ENCODE results near the gene SPATA32. TPM values are rescaled to one million over a fixed set of nuclear protein-coding genes. Genes with fewer than 3 reads are reported as not detected.

Gene SPATA32
- total RNA-seq, 1 donor, result not detected

DNA sequence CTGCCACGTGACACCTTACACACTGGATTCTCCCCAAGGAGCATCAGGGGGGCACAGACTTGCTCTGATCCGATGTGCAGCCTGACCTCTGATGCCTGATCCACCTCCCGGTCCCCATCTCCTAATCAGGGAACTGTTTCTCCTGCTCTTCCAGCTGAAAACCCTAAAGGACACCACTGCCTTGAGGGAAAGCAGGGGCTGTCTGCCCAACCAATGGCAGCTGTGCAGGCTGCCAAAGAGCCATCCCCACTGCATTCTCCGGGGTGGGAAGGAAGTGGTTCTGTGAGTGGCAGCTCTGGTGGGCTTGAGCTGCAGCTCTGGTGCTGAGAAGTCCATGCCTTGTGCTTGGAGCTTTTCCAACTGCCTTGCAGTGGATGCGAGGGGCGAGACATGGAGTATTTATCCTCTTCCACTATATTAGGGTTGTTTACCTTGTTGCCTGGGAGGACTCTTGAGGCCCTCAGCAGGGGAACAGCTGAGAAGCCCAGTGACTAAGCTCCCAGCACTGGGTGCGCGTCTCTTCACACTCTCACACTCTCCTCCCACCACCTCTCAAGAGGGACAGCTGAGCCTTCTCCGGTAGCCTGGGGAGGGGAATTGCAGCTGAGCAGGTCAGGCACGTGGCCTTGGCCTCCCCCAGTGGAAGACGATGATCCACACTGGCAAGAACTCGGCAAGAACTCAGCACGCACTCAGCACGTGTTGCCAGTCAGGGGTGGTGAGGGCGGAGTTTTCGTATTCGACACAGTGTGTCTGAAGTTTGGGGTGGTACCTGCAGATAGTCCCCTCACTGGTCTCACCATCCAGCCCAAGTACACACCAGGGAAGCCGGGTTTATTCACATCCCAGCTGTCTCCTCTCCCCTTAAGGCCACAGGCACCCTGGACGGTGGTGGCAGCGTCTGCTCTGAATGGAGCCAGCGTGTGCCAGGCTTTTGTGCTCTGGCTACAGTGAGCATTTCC, 21.1 kb upstream of the SPATA32 start:
- H3K4me2 ChIP-seq (ENCODE audit: insufficient read depth, low read length), result no peak overlapping the region
- peaks cover 80% of the 10 kb centered on the region for H3K36me3 ChIP-seq (ENCODE audit: insufficient read depth, low read length)
- H2AFZ ChIP-seq (ENCODE audit: low read length), result no peak overlapping the region

DNA sequence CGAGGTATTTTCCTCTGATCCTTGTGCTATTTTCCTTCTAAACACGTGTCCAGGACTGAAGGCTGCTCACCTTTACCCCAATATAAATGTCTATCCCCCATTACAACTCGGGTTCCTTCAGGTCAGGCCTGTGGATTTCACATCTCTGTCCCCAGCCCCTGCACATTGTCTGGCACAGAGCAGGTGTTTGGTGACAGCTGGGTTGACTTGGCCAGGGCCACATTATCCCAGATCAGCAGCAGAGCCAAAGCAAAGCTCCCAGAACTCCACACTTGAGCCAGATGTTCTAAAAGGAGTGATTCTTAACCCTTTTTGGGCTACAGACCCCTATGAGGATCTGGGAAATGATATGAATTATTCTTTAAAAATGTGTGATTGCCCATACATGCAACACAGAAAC, 18.0 kb upstream of the SPATA32 start:
- Histone ChIP-seq H3K9me3 (ENCODE audit: low read depth, low read length) (no peaks in the 10 kb centered on the region), H3K4me3 (ENCODE audit: insufficient read depth, low read length) (no peak overlapping the region), H3K36me3 (ENCODE audit: insufficient read depth, low read length) (peaks cover 58% of the 10 kb centered on the region), H3K27ac (ENCODE audit: low read depth, low read length) (no peak overlapping the region), H3K79me2 (ENCODE audit: insufficient read depth, low read length) (peaks cover 3% of the 10 kb centered on the region), H3K4me1 (ENCODE audit: insufficient read depth, low read length) (peaks cover 13% of the 10 kb centered on the region), H2AFZ (ENCODE audit: low read length) (no peak overlapping the region), H3K4me2 (ENCODE audit: insufficient read depth, low read length) (no peak overlapping the region), H4K20me1 (ENCODE audit: insufficient read depth, low read length) (peaks cover 36% of the 10 kb centered on the region), H3K27me3 (ENCODE audit: insufficient read depth, low read length) (no peaks in the 10 kb centered on the region)
- TF ChIP-seq, protein P1, sequence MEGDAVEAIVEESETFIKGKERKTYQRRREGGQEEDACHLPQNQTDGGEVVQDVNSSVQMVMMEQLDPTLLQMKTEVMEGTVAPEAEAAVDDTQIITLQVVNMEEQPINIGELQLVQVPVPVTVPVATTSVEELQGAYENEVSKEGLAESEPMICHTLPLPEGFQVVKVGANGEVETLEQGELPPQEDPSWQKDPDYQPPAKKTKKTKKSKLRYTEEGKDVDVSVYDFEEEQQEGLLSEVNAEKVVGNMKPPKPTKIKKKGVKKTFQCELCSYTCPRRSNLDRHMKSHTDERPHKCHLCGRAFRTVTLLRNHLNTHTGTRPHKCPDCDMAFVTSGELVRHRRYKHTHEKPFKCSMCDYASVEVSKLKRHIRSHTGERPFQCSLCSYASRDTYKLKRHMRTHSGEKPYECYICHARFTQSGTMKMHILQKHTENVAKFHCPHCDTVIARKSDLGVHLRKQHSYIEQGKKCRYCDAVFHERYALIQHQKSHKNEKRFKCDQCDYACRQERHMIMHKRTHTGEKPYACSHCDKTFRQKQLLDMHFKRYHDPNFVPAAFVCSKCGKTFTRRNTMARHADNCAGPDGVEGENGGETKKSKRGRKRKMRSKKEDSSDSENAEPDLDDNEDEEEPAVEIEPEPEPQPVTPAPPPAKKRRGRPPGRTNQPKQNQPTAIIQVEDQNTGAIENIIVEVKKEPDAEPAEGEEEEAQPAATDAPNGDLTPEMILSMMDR (IDR thresholded peaks at IDR 0.05; ENCODE audit: extremely low read depth, low read depth, low read length), result no peak
- peak; percentile 43 for DNase-seq (ENCODE audit: insufficient read length, low spot score, missing footprints)

More for the DNA sequence above, 21.1 kb upstream of the SPATA32 start:
- no peaks in the 10 kb centered on the region for H3K27me3 ChIP-seq (ENCODE audit: insufficient read depth, low read length)
- H4K20me1 ChIP-seq (ENCODE audit: insufficient read depth, low read length), result peaks cover 34% of the 10 kb centered on the region
- TF ChIP-seq, protein P1 (IDR thresholded peaks at IDR 0.05; ENCODE audit: extremely low read depth, low read depth, low read length), result no peak
- peaks cover 6% of the 10 kb centered on the region for H3K4me1 ChIP-seq (ENCODE audit: insufficient read depth, low read length)
- DNase-seq (ENCODE audit: insufficient read length, low spot score, missing footprints), result peak; percentile 89
- H3K9me3 ChIP-seq (ENCODE audit: low read depth, low read length), result no peaks in the 10 kb centered on the region
- H3K4me3 ChIP-seq (ENCODE audit: insufficient read depth, low read length), result no peak overlapping the region
- peaks cover 7% of the 10 kb centered on the region for H3K79me2 ChIP-seq (ENCODE audit: insufficient read depth, low read length)
- H3K27ac ChIP-seq (ENCODE audit: low read depth, low read length), result peak overlapping the region; percentile 9

DNA sequence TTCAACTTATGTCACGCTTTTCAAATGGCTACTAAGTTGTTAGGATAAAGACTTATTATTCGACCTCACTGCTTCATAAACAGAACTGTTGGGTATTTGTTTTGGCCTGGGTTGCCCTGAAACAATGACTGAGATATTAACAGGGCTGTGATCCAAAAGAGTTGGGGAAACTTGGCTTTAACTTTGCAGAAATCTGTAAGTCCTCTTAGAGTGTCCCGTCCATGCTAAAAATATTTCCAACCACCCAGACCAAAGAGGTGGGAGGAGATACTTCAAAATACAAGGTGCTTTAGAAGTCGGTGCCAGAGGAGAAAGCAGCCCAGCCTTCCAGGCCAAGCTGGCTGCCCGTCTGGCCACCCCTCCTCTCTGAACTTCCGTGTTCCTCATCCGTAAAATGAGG, 16.1 kb upstream of the SPATA32 start:
- H2AFZ ChIP-seq (ENCODE audit: low read length), result no peak overlapping the region
- peak; percentile 83 for DNase-seq (ENCODE audit: insufficient read length, low spot score, missing footprints)
- H3K27ac ChIP-seq (ENCODE audit: low read depth, low read length), result peak overlapping the region; percentile 33
- H4K20me1 ChIP-seq (ENCODE audit: insufficient read depth, low read length), result peaks cover 49% of the 10 kb centered on the region
- H3K36me3 ChIP-seq (ENCODE audit: insufficient read depth, low read length), result peaks cover 56% of the 10 kb centered on the region
- peaks cover 13% of the 10 kb centered on the region for H3K4me1 ChIP-seq (ENCODE audit: insufficient read depth, low read length)
- TF ChIP-seq, protein P1 (IDR thresholded peaks at IDR 0.05; ENCODE audit: extremely low read depth, low read depth, low read length), result no peak
- H3K79me2 ChIP-seq (ENCODE audit: insufficient read depth, low read length), result peaks cover 3% of the 10 kb centered on the region
- peak overlapping the region; percentile 4 for H3K4me2 ChIP-seq (ENCODE audit: insufficient read depth, low read length)
- no peaks in the 10 kb centered on the region for H3K9me3 ChIP-seq (ENCODE audit: low read depth, low read length)
- no peaks in the 10 kb centered on the region for H3K27me3 ChIP-seq (ENCODE audit: insufficient read depth, low read length)
- no peak overlapping the region for H3K4me3 ChIP-seq (ENCODE audit: insufficient read depth, low read length)

DNA sequence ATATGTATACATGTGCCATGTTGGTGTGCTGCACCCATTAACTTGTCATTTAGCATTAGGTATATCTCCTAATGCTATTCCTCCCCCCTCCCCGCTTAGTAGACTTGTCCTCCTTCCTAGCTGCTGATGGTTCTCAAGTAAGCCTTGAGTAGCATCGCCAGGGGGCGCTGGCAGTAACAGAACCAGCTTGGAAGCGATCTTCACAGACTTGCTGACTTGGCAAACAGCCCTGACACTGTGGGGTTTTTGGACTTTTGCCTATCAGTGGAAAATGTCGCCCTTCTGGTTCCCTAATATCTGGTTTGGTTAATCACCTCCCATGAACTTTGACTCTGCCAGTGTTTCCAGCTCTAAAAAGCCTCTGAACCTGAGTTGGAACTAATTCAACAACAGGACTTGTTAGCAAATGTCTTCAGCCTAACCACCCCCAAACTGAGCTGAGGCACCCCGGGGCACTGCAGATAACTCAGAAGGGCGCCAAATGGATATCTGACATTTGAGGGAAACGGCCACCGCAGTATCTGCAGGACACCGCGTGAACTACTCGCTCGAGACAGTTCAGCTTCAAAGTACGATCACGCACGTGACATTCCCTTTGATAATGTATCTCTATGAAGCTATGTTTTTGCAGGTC, 15.4 kb upstream of the SPATA32 start:
- peak; percentile 94 for DNase-seq (ENCODE audit: insufficient read length, low spot score, missing footprints)
- H3K9me3 ChIP-seq (ENCODE audit: low read depth, low read length), result no peaks in the 10 kb centered on the region
- H3K4me3 ChIP-seq (ENCODE audit: insufficient read depth, low read length), result no peak overlapping the region
- H3K4me1 ChIP-seq (ENCODE audit: insufficient read depth, low read length), result peaks cover 13% of the 10 kb centered on the region
- peaks cover 54% of the 10 kb centered on the region for H3K36me3 ChIP-seq (ENCODE audit: insufficient read depth, low read length)
- TF ChIP-seq, protein P1 (IDR thresholded peaks at IDR 0.05; ENCODE audit: extremely low read depth, low read depth, low read length), result peak; percentile 78
- peak overlapping the region; percentile 0 for H3K27ac ChIP-seq (ENCODE audit: low read depth, low read length)
- no peaks in the 10 kb centered on the region for H3K27me3 ChIP-seq (ENCODE audit: insufficient read depth, low read length)
- H4K20me1 ChIP-seq (ENCODE audit: insufficient read depth, low read length), result peaks cover 47% of the 10 kb centered on the region
- H3K4me2 ChIP-seq (ENCODE audit: insufficient read depth, low read length), result peak overlapping the region; percentile 4
- no peak overlapping the region for H2AFZ ChIP-seq (ENCODE audit: low read length)
- no peaks in the 10 kb centered on the region for H3K79me2 ChIP-seq (ENCODE audit: insufficient read depth, low read length)
